IMR-90 (cell line): ENCODE data around the gene NEURL1. TPM values are rescaled to one million over a fixed set of nuclear protein-coding genes. Genes with fewer than 3 reads are reported as not detected.

Experiments used
- ATAC-seq: fragments of 200-7000 bp; cut with Tn5 transposase; 2 replicates; pipeline ENCODE4 v1.9.1; 2020; ENCODE audit warnings: low read depth, mild to moderate bottlenecking, moderate library complexity
- BruUV-seq: library from RNA; stranded (reverse); fragments of 400-500 nt; replicated peaks from 2 replicates; lab custom pipeline; 2021; lab: Mats Ljungman, UMichigan
- CTCF ChIA-PET: fragments of 300-600 bp; formaldehyde crosslinking; extraction: SDS; loops from one replicate; lab custom pipeline; 2021; ENCODE audit warnings: antibody characterized with exemption; lab: Yijun Ruan, JAX
- POLR2A ChIA-PET: fragments of 300-600 bp; sonication (Branson Sonifier 250); formaldehyde crosslinking; loops from one replicate; lab custom pipeline; 2022; ENCODE audit warnings: antibody characterized with exemption; ENCODE audit not compliant: unreplicated experiment; lab: Charles Lee
- DNase-seq: peaks from one replicate; pipeline ENCODE4 v3.0.0; 2013
- H2AFZ ChIP-seq: replicated peaks from 2 replicates; pipeline ENCODE3; 2013; ENCODE audit warnings: low read length, mild to moderate bottlenecking; ENCODE audit not compliant: poor library complexity
- H2AK5ac ChIP-seq: 2 replicates; pipeline ENCODE4 v1.6.1; 2013; ENCODE audit warnings: low read depth, low read length, inconsistent platforms
- H2AK9ac ChIP-seq: replicated peaks from 2 replicates; pipeline ENCODE3; 2013; ENCODE audit warnings: mild to moderate bottlenecking, low read depth, low read length, moderate library complexity; ENCODE audit not compliant: poor library complexity
- H2BK120ac ChIP-seq: 2 replicates; pipeline ENCODE4 v1.6.1; 2013; ENCODE audit warnings: low read depth, low read length, inconsistent platforms
- H2BK15ac ChIP-seq: 3 replicates; pipeline ENCODE4 v1.6.1; 2013; ENCODE audit warnings: low read depth, low read length, inconsistent platforms
- H2BK20ac ChIP-seq: 2 replicates; pipeline ENCODE4 v1.6.1; 2013; ENCODE audit warnings: low read depth, mild to moderate bottlenecking, inconsistent platforms, low read length, moderate library complexity
- H2BK5ac ChIP-seq: 2 replicates; pipeline ENCODE4 v1.6.1; 2013; ENCODE audit warnings: mild to moderate bottlenecking, low read depth, low read length, inconsistent platforms; ENCODE audit not compliant: poor library complexity, severe bottlenecking
- H3K14ac ChIP-seq: replicated peaks from 2 replicates; pipeline ENCODE4 v1.6.1; 2013; ENCODE audit warnings: low read depth, low read length, inconsistent platforms
- H3K18ac ChIP-seq: 2 replicates; pipeline ENCODE4 v1.6.1; 2013; ENCODE audit warnings: low read depth, low read length, control low read depth
- H3K23ac ChIP-seq: 2 replicates; pipeline ENCODE4 v1.6.1; 2013; ENCODE audit warnings: low read depth, low read length, inconsistent platforms
- H3K27ac ChIP-seq: 2 replicates; pipeline ENCODE4 v1.5.1; 2013; ENCODE audit warnings: mild to moderate bottlenecking, control low read depth, low read length; ENCODE audit not compliant: insufficient read depth
- H3K27me3 ChIP-seq: 2 replicates; pipeline ENCODE4 v1.6.1; 2013; ENCODE audit warnings: low read length; ENCODE audit not compliant: control insufficient read depth, insufficient read depth
- H3K36me3 ChIP-seq: 2 replicates; pipeline ENCODE4 v1.6.1; 2013; ENCODE audit warnings: low read length, mixed read lengths; ENCODE audit not compliant: control insufficient read depth, insufficient read depth
- H3K4ac ChIP-seq: 2 replicates; pipeline ENCODE4 v1.6.1; 2013; ENCODE audit warnings: low read depth, low read length, inconsistent platforms
- H3K4me1 ChIP-seq: 2 replicates; pipeline ENCODE4 v1.6.1; 2013; ENCODE audit warnings: low read length, mixed read lengths; ENCODE audit not compliant: control insufficient read depth, insufficient read depth
- H3K4me2 ChIP-seq: 2 replicates; pipeline ENCODE4 v1.6.1; 2013; ENCODE audit warnings: low read depth, mild to moderate bottlenecking, control low read depth, low read length, moderate library complexity
- H3K4me3 ChIP-seq: 2 replicates; pipeline ENCODE4 v1.5.1; 2013; ENCODE audit warnings: low read depth, mild to moderate bottlenecking, control low read depth, low read length, moderate library complexity; ENCODE audit not compliant: insufficient read depth
- H3K56ac ChIP-seq: 2 replicates; pipeline ENCODE4 v1.6.1; 2013; ENCODE audit warnings: low read length, inconsistent platforms; ENCODE audit not compliant: insufficient read depth; ENCODE audit errors: extremely low read depth
- H3K79me1 ChIP-seq, 2 experiments: 2 replicates each; pipeline ENCODE4 v1.6.1; 2013; ENCODE audit warnings: low read length in 2 of 2, inconsistent platforms in 1 of 2, low read depth in 1 of 2
- H3K9ac ChIP-seq: 2 replicates; pipeline ENCODE4 v1.6.1; 2013; ENCODE audit warnings: low read depth, low read length, control low read depth
- H3K9me1 ChIP-seq: 2 replicates; pipeline ENCODE4 v1.6.1; 2013; ENCODE audit warnings: low read length, inconsistent platforms; ENCODE audit not compliant: insufficient read depth
- H3K9me3 ChIP-seq: 2 replicates; pipeline ENCODE4 v1.6.1; 2013; ENCODE audit warnings: low read length; ENCODE audit not compliant: control insufficient read depth, insufficient read depth
- H4K20me1 ChIP-seq: 2 replicates; pipeline ENCODE4 v1.6.1; 2013; ENCODE audit warnings: low read length, inconsistent platforms; ENCODE audit not compliant: insufficient read depth
- H4K5ac ChIP-seq: 2 replicates; pipeline ENCODE4 v1.6.1; 2013; ENCODE audit warnings: mild to moderate bottlenecking, low read depth, low read length, control low read depth
- H4K8ac ChIP-seq, 2 experiments: 2 replicates each; pipeline ENCODE4 v1.6.1; 2013; ENCODE audit warnings: low read depth in 2 of 2, low read length in 2 of 2, control low read depth in 1 of 2, inconsistent platforms in 1 of 2
- H4K91ac ChIP-seq: 2 replicates; pipeline ENCODE4 v1.6.1; 2013; ENCODE audit warnings: low read depth, low read length, inconsistent platforms; ENCODE audit not compliant: insufficient read depth
- BHLHE40 ChIP-seq: fragments of 150-350 bp; IDR thresholded peaks from 2 replicates; pipeline ENCODE4 v1.6.1; 2016; ENCODE audit warnings: mild to moderate bottlenecking, low read depth, low read length
- CEBPB ChIP-seq: IDR thresholded peaks from 2 replicates; pipeline ENCODE4 v1.6.1; 2012; ENCODE audit warnings: low read depth, low read length, improper control_type of control experiment
- CHD1 ChIP-seq: IDR thresholded peaks from 2 replicates; pipeline ENCODE4 v1.6.1; 2012; ENCODE audit warnings: low read depth, low read length, improper control_type of control experiment
- FOS ChIP-seq: fragments of 150-350 bp; IDR thresholded peaks from 2 replicates; pipeline ENCODE4 v1.6.1; 2016; ENCODE audit warnings: low read depth, low read length
- MAFK ChIP-seq: IDR thresholded peaks from 2 replicates; pipeline ENCODE4 v1.6.1; 2012; ENCODE audit warnings: low read depth, low read length, improper control_type of control experiment
- MAZ ChIP-seq: IDR thresholded peaks from 2 replicates; pipeline ENCODE4 v1.6.1; 2012; ENCODE audit warnings: low read depth, mild to moderate bottlenecking, low read length, improper control_type of control experiment, moderate library complexity, borderline replicate concordance
- NFE2L2 ChIP-seq: fragments of 150-350 bp; IDR thresholded peaks from 2 replicates; pipeline ENCODE4 v1.6.1; 2016; ENCODE audit warnings: low read depth, mild to moderate bottlenecking, low read length
- RAD21 ChIP-seq: IDR thresholded peaks from 2 replicates; pipeline ENCODE4 v1.6.1; 2012; ENCODE audit warnings: low read length, improper control_type of control experiment
- RFX5 ChIP-seq: IDR thresholded peaks from 2 replicates; pipeline ENCODE4 v1.8.0; 2012; ENCODE audit warnings: low read depth, mild to moderate bottlenecking, low read length, moderate library complexity
- SMC3 ChIP-seq: fragments of 150-350 bp; IDR thresholded peaks from 2 replicates; pipeline ENCODE4 v1.6.1; 2016; ENCODE audit warnings: low read depth, mild to moderate bottlenecking, antibody characterized with exemption, low read length, moderate library complexity
- WGBS, 2 experiments: methylation state at CpG; one replicate each; pipeline versions ENCODE4 v1.1.5 to v1.1.7; 2013; ENCODE audit warnings: missing lambda C conversion rate in 2 of 2; ENCODE audit not compliant: insufficient read length in 1 of 2; ENCODE audit errors: extremely low coverage in 2 of 2; 5-methylcytosine and 5-hydroxymethylcytosine counted together
- dilution Hi-C: fragments of 300-500 bp; cut with HindIII; formaldehyde crosslinking; loops from one replicate; pipeline ENCODE4 v1.14.3; 2018; ENCODE audit warnings: low sequenced_read_pairs; ENCODE audit not compliant: unreplicated experiment
- in situ Hi-C: fragments of 300-500 bp; cut with MboI; formaldehyde crosslinking; loops from 3 replicates; pipeline ENCODE4 v1.14.3; 2019; ENCODE audit warnings: low sequenced_read_pairs, inconsistent platforms, mixed read lengths
- intact Hi-C: fragments of 100-400 bp; cut with micrococcal nuclease; formaldehyde crosslinking; loops from 2 replicates; pipeline ENCODE4 v1.10.0; 2022
- polyA plus RNA-seq, 3 experiments: library from polyadenylated mRNA; depleted of rRNA; stranded (reverse); fragments of >200 nt; gene quantifications; 2 replicates each; pipeline ENCODE4 v1.2.3, GENCODE V29; 2012; ENCODE audit warnings: low replicate concordance in 1 of 3
- total RNA-seq: library from RNA; depleted of rRNA; stranded (reverse); fragments of >200 nt; gene quantifications from 2 replicates; pipeline ENCODE4 v1.2.3, GENCODE V29; 2012
- TF ChIP-seq, protein P1 (sequence below): conservative IDR thresholded peaks from 2 replicates; pipeline ENCODE4 v1.5.1; 2012; ENCODE audit warnings: mild to moderate bottlenecking, low read depth, low read length, improper control_type of control experiment
- TF ChIP-seq, protein P2 (sequence below): fragments of 150-350 bp; IDR thresholded peaks from 2 replicates; pipeline ENCODE4 v1.6.1; 2017; ENCODE audit warnings: mild to moderate bottlenecking, antibody characterized with exemption, low read length, low read depth

Gene NEURL1
- total and polyA plus RNA-seq, 2 of the 4 experiments (the other 2 are of a cell fraction): 0.36 to 0.82 TPM

DNA sequence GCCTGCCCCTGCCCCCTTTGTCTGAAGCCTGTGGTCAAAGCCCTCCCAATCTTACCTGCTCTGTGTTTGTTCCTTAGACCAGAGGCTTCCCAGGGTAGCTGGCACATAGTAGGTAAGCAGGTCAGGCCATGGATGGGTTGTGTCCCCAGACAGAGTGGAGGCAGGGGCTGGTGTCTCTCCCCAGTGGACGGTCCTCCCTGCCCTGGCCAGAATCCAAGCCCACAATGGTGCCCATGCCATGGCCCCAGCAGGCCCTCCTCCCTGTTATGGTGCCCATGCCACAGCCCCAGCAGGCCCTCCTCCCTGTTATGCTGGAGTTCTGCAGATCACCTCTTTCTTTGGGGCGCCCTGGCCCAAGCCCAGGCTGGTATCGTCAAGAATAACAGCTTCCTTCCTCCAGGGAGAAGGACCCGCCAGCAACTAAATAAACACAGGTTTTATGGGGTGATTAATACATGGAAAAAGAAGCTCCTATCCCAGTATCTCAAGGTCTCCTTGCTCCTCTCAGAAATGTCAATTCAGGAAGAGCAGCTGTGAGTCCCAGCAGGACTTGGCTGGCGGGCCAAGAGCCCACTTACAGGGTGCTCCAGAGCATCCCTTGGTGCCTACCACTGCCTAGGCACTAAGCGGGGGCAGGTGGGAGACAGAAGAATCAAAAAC, 82.0 kb downstream of the NEURL1 start:
- no peak for ATAC-seq
- DNase-seq: no peak

More for the DNA sequence above, 82.0 kb downstream of the NEURL1 start:
- Histone ChIP-seq H3K9me3 (no peaks in the 10 kb centered on the region), H2BK120ac (no peak overlapping the region), H3K18ac (no peak overlapping the region), H3K9ac (no peak overlapping the region), H2BK15ac (no peak overlapping the region), H2BK20ac (no peak overlapping the region), H3K14ac (no peak overlapping the region), H4K91ac (no peak overlapping the region), H3K4me2 (no peak overlapping the region), H3K27me3 (peaks cover 85% of the 10 kb centered on the region), H3K23ac (no peak overlapping the region), H3K4ac (no peak overlapping the region), H3K56ac (no peak overlapping the region), H4K8ac (no peak overlapping the region), H4K20me1 (0 out of 2 replicates have a peak, but pooled peaks cover 3% of the 10 kb centered on the region), H4K5ac (no peak overlapping the region), H3K79me1 (no peaks in the 10 kb centered on the region), H2AK5ac (no peak overlapping the region), H2AFZ (no peak overlapping the region), H3K9me1 (no peaks in the 10 kb centered on the region), H2AK9ac (no peak overlapping the region), H2BK5ac (no peak overlapping the region), H3K4me3 (no peak overlapping the region), H3K4me1 (peaks cover 5% of the 10 kb centered on the region; the same call in 1 of the 2 replicates), H3K36me3 (no peaks in the 10 kb centered on the region), H3K27ac (no peak overlapping the region)
- WGBS, 2 experiments: 20% methylated on average over 1 of the region's 6 CpGs; no CpG with 5 or more reads in 1 of the 2 experiments
- no peak for TF ChIP-seq MAZ
- TF ChIP-seq MAFK: no peak
- TF ChIP-seq BHLHE40: no peak
- TF ChIP-seq SMC3: no peak
- TF ChIP-seq NFE2L2: no peak
- TF ChIP-seq, protein P1, sequence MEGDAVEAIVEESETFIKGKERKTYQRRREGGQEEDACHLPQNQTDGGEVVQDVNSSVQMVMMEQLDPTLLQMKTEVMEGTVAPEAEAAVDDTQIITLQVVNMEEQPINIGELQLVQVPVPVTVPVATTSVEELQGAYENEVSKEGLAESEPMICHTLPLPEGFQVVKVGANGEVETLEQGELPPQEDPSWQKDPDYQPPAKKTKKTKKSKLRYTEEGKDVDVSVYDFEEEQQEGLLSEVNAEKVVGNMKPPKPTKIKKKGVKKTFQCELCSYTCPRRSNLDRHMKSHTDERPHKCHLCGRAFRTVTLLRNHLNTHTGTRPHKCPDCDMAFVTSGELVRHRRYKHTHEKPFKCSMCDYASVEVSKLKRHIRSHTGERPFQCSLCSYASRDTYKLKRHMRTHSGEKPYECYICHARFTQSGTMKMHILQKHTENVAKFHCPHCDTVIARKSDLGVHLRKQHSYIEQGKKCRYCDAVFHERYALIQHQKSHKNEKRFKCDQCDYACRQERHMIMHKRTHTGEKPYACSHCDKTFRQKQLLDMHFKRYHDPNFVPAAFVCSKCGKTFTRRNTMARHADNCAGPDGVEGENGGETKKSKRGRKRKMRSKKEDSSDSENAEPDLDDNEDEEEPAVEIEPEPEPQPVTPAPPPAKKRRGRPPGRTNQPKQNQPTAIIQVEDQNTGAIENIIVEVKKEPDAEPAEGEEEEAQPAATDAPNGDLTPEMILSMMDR: no peak
- no peak for TF ChIP-seq RAD21
- no peak for TF ChIP-seq CEBPB
- no peak for TF ChIP-seq FOS
- TF ChIP-seq RFX5: no peak
- TF ChIP-seq CHD1: no peak
- TF ChIP-seq, protein P2, sequence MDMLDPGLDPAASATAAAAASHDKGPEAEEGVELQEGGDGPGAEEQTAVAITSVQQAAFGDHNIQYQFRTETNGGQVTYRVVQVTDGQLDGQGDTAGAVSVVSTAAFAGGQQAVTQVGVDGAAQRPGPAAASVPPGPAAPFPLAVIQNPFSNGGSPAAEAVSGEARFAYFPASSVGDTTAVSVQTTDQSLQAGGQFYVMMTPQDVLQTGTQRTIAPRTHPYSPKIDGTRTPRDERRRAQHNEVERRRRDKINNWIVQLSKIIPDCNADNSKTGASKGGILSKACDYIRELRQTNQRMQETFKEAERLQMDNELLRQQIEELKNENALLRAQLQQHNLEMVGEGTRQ: no peak
- ChIA-PET POLR2A (no interaction called here), CTCF (no interaction called here)
- dilution Hi-C loops: no loop called here
- in situ Hi-C loops: no loop called here
- intact Hi-C loops: no loop called here
- BruUV-seq: no TSS peak
